ENCODE data around the gene MYO16. TPM values are rescaled to one million over a fixed set of nuclear protein-coding genes. Genes with fewer than 3 reads are reported as not detected.
A peak's percentile ranks its signal among the peaks of the same experiment; 100 is the strongest.

Gene MYO16
- total and polyA plus RNA-seq, 8 donors: 1.1 to 2.5 (median 1.7) TPM

DNA sequence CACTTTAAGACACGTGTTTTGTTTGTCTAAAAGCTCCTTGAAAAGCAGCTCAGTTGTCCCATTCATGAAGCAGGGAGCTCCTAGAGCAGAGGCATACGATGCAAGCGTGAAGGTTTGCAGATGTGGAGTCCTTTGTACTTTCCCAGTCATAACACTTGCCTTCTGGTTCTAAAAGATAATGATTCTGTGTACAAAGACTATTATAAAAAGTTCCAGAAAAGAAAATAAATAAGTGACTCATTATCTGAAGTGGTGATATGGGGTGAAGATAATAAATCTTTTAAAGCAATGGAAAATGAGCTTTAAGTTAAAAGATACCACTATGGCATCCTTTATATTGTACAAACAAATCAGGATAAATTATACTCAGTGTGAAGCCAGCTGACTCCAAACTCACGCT, 569.9 kb downstream of the MYO16 start:
- intact Hi-C loops (cut with DNase I): no loop called here
- no peak overlapping the region for H3K27ac ChIP-seq
- ATAC-seq (no peak), DNase-seq (no peak)
- H3K9me3 ChIP-seq: no peaks in the 10 kb centered on the region
- no peaks in the 10 kb centered on the region for H3K36me3 ChIP-seq
- H3K4me1 ChIP-seq: no peaks in the 10 kb centered on the region
- no peaks in the 10 kb centered on the region for H3K27me3 ChIP-seq
- H3K4me3 ChIP-seq: no peak overlapping the region
- TF ChIP-seq, protein P1, sequence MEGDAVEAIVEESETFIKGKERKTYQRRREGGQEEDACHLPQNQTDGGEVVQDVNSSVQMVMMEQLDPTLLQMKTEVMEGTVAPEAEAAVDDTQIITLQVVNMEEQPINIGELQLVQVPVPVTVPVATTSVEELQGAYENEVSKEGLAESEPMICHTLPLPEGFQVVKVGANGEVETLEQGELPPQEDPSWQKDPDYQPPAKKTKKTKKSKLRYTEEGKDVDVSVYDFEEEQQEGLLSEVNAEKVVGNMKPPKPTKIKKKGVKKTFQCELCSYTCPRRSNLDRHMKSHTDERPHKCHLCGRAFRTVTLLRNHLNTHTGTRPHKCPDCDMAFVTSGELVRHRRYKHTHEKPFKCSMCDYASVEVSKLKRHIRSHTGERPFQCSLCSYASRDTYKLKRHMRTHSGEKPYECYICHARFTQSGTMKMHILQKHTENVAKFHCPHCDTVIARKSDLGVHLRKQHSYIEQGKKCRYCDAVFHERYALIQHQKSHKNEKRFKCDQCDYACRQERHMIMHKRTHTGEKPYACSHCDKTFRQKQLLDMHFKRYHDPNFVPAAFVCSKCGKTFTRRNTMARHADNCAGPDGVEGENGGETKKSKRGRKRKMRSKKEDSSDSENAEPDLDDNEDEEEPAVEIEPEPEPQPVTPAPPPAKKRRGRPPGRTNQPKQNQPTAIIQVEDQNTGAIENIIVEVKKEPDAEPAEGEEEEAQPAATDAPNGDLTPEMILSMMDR (IDR thresholded peaks at IDR 0.05): no peak

DNA sequence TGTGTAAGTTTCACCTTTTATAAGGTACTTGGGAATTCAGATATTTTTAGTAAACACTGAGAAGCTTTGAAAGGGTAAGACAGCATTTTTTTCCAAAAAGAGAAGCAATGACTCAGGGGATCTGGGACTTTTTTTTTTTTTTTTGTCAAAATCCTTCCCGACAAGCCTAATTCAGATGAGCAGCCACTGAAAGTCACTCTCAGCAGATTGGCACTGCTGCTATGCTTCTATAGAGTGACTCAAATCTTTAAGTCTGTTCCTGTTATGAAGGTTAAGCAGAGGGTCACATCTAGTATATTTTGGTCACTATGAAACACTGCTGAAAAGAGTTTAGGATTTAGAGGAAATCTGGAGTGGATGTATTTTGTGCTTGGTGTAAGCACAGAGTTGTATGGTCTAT, 571.1 kb downstream of the MYO16 start:
- H3K27me3 ChIP-seq: no peaks in the 10 kb centered on the region
- ATAC-seq (no peak), DNase-seq (no peak)
- H3K9me3 ChIP-seq: no peaks in the 10 kb centered on the region
- intact Hi-C loops (cut with DNase I): no loop called here
- H3K27ac ChIP-seq: no peak overlapping the region
- TF ChIP-seq, protein P1 (IDR thresholded peaks at IDR 0.05): no peak
- no peaks in the 10 kb centered on the region for H3K36me3 ChIP-seq
- H3K4me1 ChIP-seq: no peaks in the 10 kb centered on the region
- no peak overlapping the region for H3K4me3 ChIP-seq

GRCh38 chr13:109203587-109203986, 574.2 kb downstream of the MYO16 start:
- Histone ChIP-seq H3K4me1 (no peaks in the 10 kb centered on the region), H3K36me3 (no peaks in the 10 kb centered on the region), H3K9me3 (no peaks in the 10 kb centered on the region), H3K4me3 (no peak overlapping the region), H3K27me3 (no peaks in the 10 kb centered on the region), H3K27ac (no peak overlapping the region)
- TF ChIP-seq, protein P1 (IDR thresholded peaks at IDR 0.05): no peak
- intact Hi-C loops (cut with DNase I): no loop called here
- DNase-seq (no peak), ATAC-seq (no peak)

- ATAC-seq: peak; percentile 8
- Histone ChIP-seq H3K9me3 (no peaks in the 10 kb centered on the region), H3K27ac (peak overlapping the region in 1 of 2 donors; percentile 41), H3K4me1 (no peaks in the 10 kb centered on the region), H3K36me3 (no peaks in the 10 kb centered on the region), H3K4me3 (no peak overlapping the region), H3K27me3 (no peaks in the 10 kb centered on the region)
- DNase-seq: no peak
- TF ChIP-seq, protein P1 (IDR thresholded peaks at IDR 0.05): no peak
- intact Hi-C loops (cut with DNase I): no loop called here
Observed at GRCh38 chr13:109204252-109204651, 574.8 kb downstream of the MYO16 start.

DNA sequence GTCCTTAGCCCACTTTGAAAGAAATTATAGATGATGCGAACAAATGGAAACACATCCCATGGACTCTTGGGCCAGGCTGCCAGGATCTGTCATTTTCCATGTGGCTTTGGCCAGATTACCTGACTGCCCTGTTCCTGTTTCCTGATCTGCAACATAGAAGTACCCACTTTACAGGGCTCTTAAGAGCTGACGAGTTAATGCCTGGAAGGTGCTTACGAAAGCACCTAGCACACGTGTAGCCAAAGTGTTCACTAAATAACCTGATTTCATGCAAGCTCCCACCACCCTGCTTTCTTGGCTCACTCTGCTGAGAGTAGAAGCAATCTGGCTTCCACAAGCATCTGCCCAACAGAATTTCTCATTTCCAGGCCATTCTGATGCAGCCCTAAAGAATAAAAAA, 575.2 kb downstream of the MYO16 start:
- no peak overlapping the region for H3K4me3 ChIP-seq
- H3K4me1 ChIP-seq: no peaks in the 10 kb centered on the region
- no peaks in the 10 kb centered on the region for H3K9me3 ChIP-seq
- H3K36me3 ChIP-seq: no peaks in the 10 kb centered on the region
- peak in 1 of 4 donors; percentile 35 for DNase-seq
- peak overlapping the region; percentile 19 to 41 for H3K27ac ChIP-seq
- no peaks in the 10 kb centered on the region for H3K27me3 ChIP-seq
- peak; percentile 90 for ATAC-seq
- TF ChIP-seq, protein P1 (IDR thresholded peaks at IDR 0.05): no peak
- intact Hi-C loops (cut with DNase I): no loop called here

Data from left lung (tissue), 10 donors.